Breast epithelium (tissue), 4 donors: ENCODE results near the gene SLC25A27. TPM values are rescaled to one million over a fixed set of nuclear protein-coding genes. Genes with fewer than 3 reads are reported as not detected.

ENCODE experiments used
- DNase-seq, 2 donors: peaks; one replicate each; pipeline ENCODE4 v3.0.0-alpha.2; 2019; ENCODE audit warnings: low spot score in 2 of 2
- H3K27ac ChIP-seq, 2 donors: fragments of 200-600 bp; sonication (generic) in 1 of 2; one replicate each; pipeline ENCODE4 v1.5.1; 2016 to 2019; ENCODE audit warnings: mild to moderate bottlenecking in 1 of 2
- H3K27me3 ChIP-seq, 2 donors: fragments of 200-600 bp; sonication (generic) in 1 of 2; one replicate each; pipeline versions ENCODE4 v1.5.1 to v1.6.0; 2017 to 2019; ENCODE audit warnings: control low read depth in 1 of 2, mild to moderate bottlenecking in 1 of 2
- H3K36me3 ChIP-seq: fragments of 200-600 bp; one replicate; pipeline ENCODE4 v1.5.1; 2019
- H3K4me1 ChIP-seq, 2 donors: fragments of 200-600 bp; sonication (generic); one replicate each; pipeline ENCODE4 v1.5.1; 2016 to 2019; ENCODE audit warnings: control low read depth in 1 of 2
- H3K4me3 ChIP-seq, 3 donors: fragments of 200-600 bp; sonication (generic); 1 replicate in 2 of 3; 2 replicates in 1 of 3; pipeline ENCODE4 v1.5.1; 2016 to 2019; ENCODE audit warnings: mild to moderate bottlenecking in 3 of 3, moderate library complexity in 2 of 3
- H3K9me3 ChIP-seq, 2 donors: fragments of 200-600 bp; sonication (generic) in 1 of 2; one replicate each; pipeline ENCODE4 v1.5.1; 2016 to 2019; ENCODE audit warnings: control low read depth in 1 of 2
- CTCF ChIP-seq, 3 donors: fragments of 450-650 bp; IDR thresholded peaks; one replicate each; pipeline ENCODE4 v1.5.1; 2016 to 2017; ENCODE audit warnings: antibody characterized with exemption in 3 of 3, mild to moderate bottlenecking in 3 of 3, moderate library complexity in 3 of 3
- POLR2A ChIP-seq: fragments of 450-650 bp; IDR thresholded peaks from one replicate; pipeline ENCODE4 v1.6.1; 2016; ENCODE audit warnings: antibody characterized with exemption, mild to moderate bottlenecking, moderate library complexity
- POLR2AphosphoS5 ChIP-seq, 3 donors: sonication (generic); formaldehyde crosslinking; IDR thresholded peaks; one replicate each; pipeline ENCODE4 v1.6.1; 2017; ENCODE audit warnings: antibody characterized with exemption in 3 of 3
- intact Hi-C: fragments of 100-400 bp; cut with DNase I; formaldehyde crosslinking; loops from one replicate; pipeline ENCODE4 v1.15.1; 2023; ENCODE audit warnings: low total_unique reads
- total RNA-seq, 3 donors: library from RNA; depleted of rRNA; stranded (reverse); fragments of >200 nt; gene quantifications; one replicate each; pipeline ENCODE4 v1.1.0, GENCODE V29; 2016

Gene SLC25A27
- 10 to 100 TPM; 27.0 to 81.7 (median 37.4) TPM for total RNA-seq

GRCh38 chr6:46652603-46653438 is at the start of gene SLC25A27, which contains the start of gene CYP39A1:
SLC25A27 (plus strand) TSS chr6:46652975; CDS start chr6:46653193, 218 bp downstream.
CYP39A1 (minus strand) TSS chr6:46652818; CDS start chr6:46652582, 236 bp downstream.
- intact Hi-C loops, result no loop called here
- TF ChIP-seq CTCF (IDR thresholded peaks at IDR 0.05) (peak in 1 of 3 donors; percentile 7), POLR2AphosphoS5 (IDR thresholded peaks at IDR 0.05) (peak in 2 of 3 donors; percentile 38 to 58), POLR2A (peak; percentile 12)
- Histone ChIP-seq H3K27me3 (no peaks in the 10 kb centered on the region), H3K4me3 (peak within 1 kb of the TSS; percentile 77 to 94 (median 91)), H3K9me3 (no peaks in the 10 kb centered on the region), H3K27ac (peak within 1 kb of the TSS; percentile 85 to 89), H3K4me1 (no peaks in the 10 kb centered on the region), H3K36me3 (no peaks in the 10 kb centered on the region)
- peak; percentile 90 to 92 for DNase-seq

GRCh38 chr6:46605091-46605797 is 47.5 kb upstream of the SLC25A27 start:
- H3K4me1 ChIP-seq, result no peaks in the 10 kb centered on the region
- TF ChIP-seq CTCF (IDR thresholded peaks at IDR 0.05) (no peak), POLR2AphosphoS5 (IDR thresholded peaks at IDR 0.05) (no peak), POLR2A (no peak)
- no peaks in the 10 kb centered on the region for H3K27me3 ChIP-seq
- no peak overlapping the region for H3K27ac ChIP-seq
- H3K9me3 ChIP-seq, result no peaks in the 10 kb centered on the region
- intact Hi-C loops, result no loop called here
- no peak for DNase-seq
- H3K36me3 ChIP-seq, result no peaks in the 10 kb centered on the region
- H3K4me3 ChIP-seq, result no peak overlapping the region

GRCh38 chr6:46606338-46606737 is 46.4 kb upstream of the SLC25A27 start:
- no peaks in the 10 kb centered on the region for H3K27me3 ChIP-seq
- H3K36me3 ChIP-seq, result no peaks in the 10 kb centered on the region
- DNase-seq, result no peak
- H3K27ac ChIP-seq, result no peak overlapping the region
- no peaks in the 10 kb centered on the region for H3K4me1 ChIP-seq
- no peaks in the 10 kb centered on the region for H3K9me3 ChIP-seq
- no peak overlapping the region for H3K4me3 ChIP-seq
- TF ChIP-seq POLR2A (no peak), POLR2AphosphoS5 (IDR thresholded peaks at IDR 0.05) (no peak), CTCF (IDR thresholded peaks at IDR 0.05) (no peak)
- intact Hi-C loops, result no loop called here

- no peak for DNase-seq
- H3K36me3 ChIP-seq, result no peaks in the 10 kb centered on the region
- no peak overlapping the region for H3K4me3 ChIP-seq
- H3K27me3 ChIP-seq, result no peaks in the 10 kb centered on the region
- H3K4me1 ChIP-seq, result no peaks in the 10 kb centered on the region
- no peak overlapping the region for H3K27ac ChIP-seq
- H3K9me3 ChIP-seq, result no peaks in the 10 kb centered on the region
- intact Hi-C loops, result no loop called here
- no peak for TF ChIP-seq POLR2A
Measured at GRCh38 chr6:46610862-46611553, 41.8 kb upstream of the SLC25A27 start.

GRCh38 chr6:46612645-46613044 is 40.1 kb upstream of the SLC25A27 start:
- Histone ChIP-seq H3K36me3 (no peaks in the 10 kb centered on the region), H3K9me3 (no peaks in the 10 kb centered on the region), H3K27ac (no peak overlapping the region), H3K27me3 (no peaks in the 10 kb centered on the region), H3K4me3 (no peak overlapping the region), H3K4me1 (no peaks in the 10 kb centered on the region)
- no peak for DNase-seq
- TF ChIP-seq POLR2AphosphoS5 (IDR thresholded peaks at IDR 0.05) (no peak), CTCF (IDR thresholded peaks at IDR 0.05) (no peak), POLR2A (no peak)
- intact Hi-C loops, result no loop called here
